SK-N-SH treated with all-trans-retinoic acid at 6 μM for 48 hours (cell line): ENCODE data around the gene ARHGAP22.

Experiments
- ATAC-seq: fragments of 200-7000 bp; cut with Tn5 transposase; 3 replicates; pipeline ENCODE4 v1.9.1; 2020; ENCODE audit warnings: mild to moderate bottlenecking, moderate library complexity
- ARNTL ChIP-seq: fragments of 450-650 bp; formaldehyde crosslinking; IDR thresholded peaks from 2 replicates; pipeline ENCODE4 v1.5.0; 2020; ENCODE audit warnings: low read depth, mild to moderate bottlenecking, moderate library complexity, borderline replicate concordance
- BACH2 ChIP-seq: fragments of 250-450 bp; sonication (Bioruptor Pico); IDR thresholded peaks from 2 replicates; pipeline ENCODE4 v1.9.0; 2021; ENCODE audit warnings: mild to moderate bottlenecking, borderline replicate concordance
- CSDC2 ChIP-seq: fragments of 250-450 bp; sonication (Bioruptor Pico); IDR thresholded peaks from 2 replicates; pipeline ENCODE4 v1.5.0; 2020; ENCODE audit warnings: mild to moderate bottlenecking, moderate library complexity
- CSRNP3 ChIP-seq: fragments of 250-450 bp; sonication (Bioruptor Pico); IDR thresholded peaks from 2 replicates; pipeline ENCODE4 v1.5.1; 2021; ENCODE audit warnings: mild to moderate bottlenecking, moderate library complexity
- ESRRG ChIP-seq: fragments of 250-450 bp; sonication (Bioruptor Pico); IDR thresholded peaks from 2 replicates; pipeline ENCODE4 v1.6.1; 2021; ENCODE audit warnings: mild to moderate bottlenecking
- GLIS3 ChIP-seq: fragments of 250-450 bp; sonication (Bioruptor Pico); IDR thresholded peaks from 2 replicates; pipeline ENCODE4 v1.5.0; 2020; ENCODE audit warnings: mild to moderate bottlenecking, moderate library complexity
- ISL1 ChIP-seq: fragments of 250-450 bp; sonication (Bioruptor Pico); IDR thresholded peaks from 2 replicates; pipeline ENCODE4 v2.1.2; 2022; ENCODE audit warnings: mild to moderate bottlenecking, moderate library complexity
- OSR1 ChIP-seq: fragments of 250-450 bp; sonication (Bioruptor Pico); IDR thresholded peaks from 2 replicates; pipeline ENCODE4 v1.8.0; 2022; ENCODE audit warnings: moderate library complexity, mild to moderate bottlenecking, inconsistent platforms
- PATZ1 ChIP-seq: fragments of 250-450 bp; sonication (Bioruptor Pico); IDR thresholded peaks from 2 replicates; pipeline ENCODE4 v1.8.0; 2020; ENCODE audit warnings: mild to moderate bottlenecking, moderate library complexity, borderline replicate concordance
- POU6F1 ChIP-seq: fragments of 250-450 bp; sonication (Bioruptor Pico); IDR thresholded peaks from 2 replicates; pipeline ENCODE4 v1.8.0; 2021; ENCODE audit warnings: low read depth, mild to moderate bottlenecking, moderate library complexity, borderline replicate concordance
- PPARA ChIP-seq: fragments of 250-450 bp; sonication (Bioruptor Pico); IDR thresholded peaks from 2 replicates; pipeline ENCODE4 v1.5.0; 2020; ENCODE audit warnings: mild to moderate bottlenecking, borderline replicate concordance
- RARB ChIP-seq: fragments of 250-450 bp; sonication (Bioruptor Pico); IDR thresholded peaks from 2 replicates; pipeline ENCODE4 v1.8.0; 2021; ENCODE audit warnings: mild to moderate bottlenecking, moderate library complexity
- SNAI2 ChIP-seq: fragments of 250-450 bp; sonication (Bioruptor Pico); IDR thresholded peaks from 2 replicates; pipeline ENCODE4 v1.5.0; 2020; ENCODE audit warnings: mild to moderate bottlenecking, moderate library complexity
- TOX ChIP-seq: fragments of 250-450 bp; sonication (Bioruptor Pico); IDR thresholded peaks from 2 replicates; pipeline ENCODE4 v1.8.0; 2021; ENCODE audit warnings: mild to moderate bottlenecking, moderate library complexity, borderline replicate concordance
- TSHZ2 ChIP-seq: fragments of 250-450 bp; sonication (Bioruptor Pico); IDR thresholded peaks from 2 replicates; pipeline ENCODE4 v1.5.0; 2020; ENCODE audit warnings: mild to moderate bottlenecking, moderate library complexity
- ZC3H10 ChIP-seq: fragments of 250-450 bp; sonication (Bioruptor Pico); IDR thresholded peaks from 2 replicates; pipeline ENCODE4 v1.5.1; 2021; ENCODE audit warnings: mild to moderate bottlenecking, moderate library complexity
- ZFP3 ChIP-seq: fragments of 250-450 bp; sonication (Bioruptor Pico); IDR thresholded peaks from 2 replicates; pipeline ENCODE4 v1.5.0; 2020; ENCODE audit warnings: mild to moderate bottlenecking, moderate library complexity
- ZFP30 ChIP-seq: fragments of 450-650 bp; formaldehyde crosslinking; IDR thresholded peaks from 2 replicates; pipeline ENCODE4 v1.5.0; 2022; ENCODE audit warnings: mild to moderate bottlenecking, moderate library complexity
- ZNF565 ChIP-seq: fragments of 450-650 bp; formaldehyde crosslinking; conservative IDR thresholded peaks from 2 replicates; pipeline ENCODE4 v1.5.0; 2020; ENCODE audit warnings: low read depth, mild to moderate bottlenecking, moderate library complexity
- ZNF70 ChIP-seq: fragments of 450-650 bp; formaldehyde crosslinking; IDR thresholded peaks from 2 replicates; pipeline ENCODE4 v1.5.0; 2020; ENCODE audit warnings: mild to moderate bottlenecking, moderate library complexity
- ZNF8 ChIP-seq: fragments of 450-650 bp; formaldehyde crosslinking; IDR thresholded peaks from 2 replicates; pipeline ENCODE4 v1.5.0; 2020; ENCODE audit warnings: mild to moderate bottlenecking, moderate library complexity

Gene ARHGAP22

GRCh38 chr10:48556065-48556464, 48.8 kb downstream of the ARHGAP22 start:
- ATAC-seq, result no peak
- TF ChIP-seq ZNF8 (CRISPR knock-in tag) (no peak), RARB (CRISPR knock-in tag) (no peak), GLIS3 (CRISPR knock-in tag) (no peak), ZFP30 (no peak), CSDC2 (no peak), ESRRG (CRISPR knock-in tag) (no peak), TOX (CRISPR knock-in tag) (no peak), BACH2 (CRISPR knock-in tag) (no peak), ZFP3 (CRISPR knock-in tag) (no peak), CSRNP3 (CRISPR knock-in tag) (no peak), ARNTL (no peak), ZNF70 (CRISPR knock-in tag) (no peak), TSHZ2 (CRISPR knock-in tag) (no peak), POU6F1 (CRISPR knock-in tag) (no peak), PATZ1 (no peak), SNAI2 (CRISPR knock-in tag) (no peak), ZC3H10 (CRISPR knock-in tag) (no peak), ISL1 (no peak)

- no peak for TF ChIP-seq GLIS3 (CRISPR knock-in tag)
- TF ChIP-seq ZFP3 (CRISPR knock-in tag), result no peak
- TF ChIP-seq ZFP30, result no peak
- TF ChIP-seq RARB (CRISPR knock-in tag), result no peak
- TF ChIP-seq ARNTL, result no peak
- no peak for TF ChIP-seq ESRRG (CRISPR knock-in tag)
- no peak for TF ChIP-seq PATZ1
- TF ChIP-seq ZNF565 (CRISPR knock-in tag), result no peak
- TF ChIP-seq OSR1, result no peak
- TF ChIP-seq PPARA (CRISPR knock-in tag), result no peak
- no peak for TF ChIP-seq BACH2 (CRISPR knock-in tag)
- TF ChIP-seq, all 23 proteins: peak for 0
- no peak for ATAC-seq
Observed at GRCh38 chr10:48555310-48556042, 49.4 kb downstream of the ARHGAP22 start.

- TF ChIP-seq ARNTL (no peak), CSRNP3 (CRISPR knock-in tag) (no peak), PATZ1 (no peak), SNAI2 (CRISPR knock-in tag) (no peak), PPARA (CRISPR knock-in tag) (no peak), GLIS3 (CRISPR knock-in tag) (no peak), TOX (CRISPR knock-in tag) (no peak), ZNF70 (CRISPR knock-in tag) (no peak)
- TF ChIP-seq, all 23 proteins: peak for 0
- no peak for ATAC-seq
Observed at GRCh38 chr10:48554656-48555055, 50.2 kb downstream of the ARHGAP22 start.
